ENCODE results near the gene PROB1.
A peak's percentile ranks its signal among the peaks of the same experiment; 100 is the strongest.

PROB1 gene

DNA sequence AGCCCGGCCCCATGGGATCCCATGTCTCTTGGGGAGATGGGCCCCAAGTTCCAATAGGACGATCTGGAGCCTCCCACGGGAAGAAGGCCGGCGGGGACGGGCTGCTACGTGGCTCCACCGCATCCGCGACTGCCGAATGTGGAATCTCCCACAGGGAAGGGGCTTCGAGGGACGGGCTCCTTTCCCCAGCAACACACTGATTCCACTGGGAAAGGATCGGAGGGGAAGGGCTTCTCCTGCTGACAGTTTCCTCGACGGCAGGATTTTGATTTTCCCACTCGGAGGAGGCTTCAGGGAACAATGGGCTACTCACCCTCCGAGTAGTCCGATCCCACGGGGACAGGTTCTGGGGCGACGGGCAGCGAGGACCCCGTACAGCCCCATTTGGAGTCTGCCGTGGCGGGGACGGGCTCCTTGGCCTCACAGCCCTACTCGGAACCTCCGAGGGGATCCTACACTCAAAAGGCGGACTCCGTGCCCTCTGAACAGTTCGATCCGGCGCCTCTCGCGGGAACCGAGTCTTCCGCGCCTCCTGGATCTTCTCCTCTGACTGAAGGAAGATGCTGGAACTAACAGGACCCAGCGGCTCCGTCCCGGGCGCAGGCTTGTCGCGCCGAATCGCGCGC is 1.3 kb downstream of the PROB1 start:
- no peak for DNase-seq
- POLR2A ChIA-PET, result no interaction called here
- Histone ChIP-seq H3K4me1 (ENCODE audit: control extremely low read depth in 1 of 4, control insufficient read depth in 4 of 4, insufficient read depth in 4 of 4, low read length in 3 of 4) (peaks cover 0 to 66% (median 60%) of the 10 kb centered on the region in 4 experiments), H3K9me3 (ENCODE audit: control extremely low read depth in 1 of 5, control insufficient read depth in 4 of 5, insufficient read depth in 2 of 5, low read depth in 1 of 5, low read length in 4 of 5) (no peaks in the 10 kb centered on the region), H3K4me3 (ENCODE audit: control insufficient read depth in 1 of 7, extremely low read depth in 1 of 7, insufficient read depth in 4 of 7, low read depth in 2 of 7, low read length in 6 of 7) (peak overlapping the region; percentile 47 to 81 (median 72)), H3K36me3 (ENCODE audit: control insufficient read depth in 4 of 4, insufficient read depth in 4 of 4, low read length in 3 of 4) (peaks cover 0 to 15% (median 6%) of the 10 kb centered on the region in 4 experiments), H3K27me3 (replicated peaks in 2 of 5; ENCODE audit: control insufficient read depth in 4 of 5, insufficient read depth in 5 of 5, low read length in 4 of 5) (no peaks in the 10 kb centered on the region), H3K27ac (ENCODE audit: insufficient read depth in 1 of 2, low read depth in 1 of 2, low read length in 2 of 2, poor library complexity in 1 of 2, severe bottlenecking in 2 of 2) (peak overlapping the region in 1 of 2 experiments; percentile 49)
- CTCF ChIA-PET, result interaction anchor here (0.6 to 6.0 kb wide), 7 partner anchors 9 to 936 kb away, joined by 3 to 60 read pairs (median 3); partner anchors contain the start of genes PAIP2 and SPATA24
- 6% methylated on average over 47 of the region's 49 CpGs for WGBS (ENCODE audit: insufficient coverage)

DNA sequence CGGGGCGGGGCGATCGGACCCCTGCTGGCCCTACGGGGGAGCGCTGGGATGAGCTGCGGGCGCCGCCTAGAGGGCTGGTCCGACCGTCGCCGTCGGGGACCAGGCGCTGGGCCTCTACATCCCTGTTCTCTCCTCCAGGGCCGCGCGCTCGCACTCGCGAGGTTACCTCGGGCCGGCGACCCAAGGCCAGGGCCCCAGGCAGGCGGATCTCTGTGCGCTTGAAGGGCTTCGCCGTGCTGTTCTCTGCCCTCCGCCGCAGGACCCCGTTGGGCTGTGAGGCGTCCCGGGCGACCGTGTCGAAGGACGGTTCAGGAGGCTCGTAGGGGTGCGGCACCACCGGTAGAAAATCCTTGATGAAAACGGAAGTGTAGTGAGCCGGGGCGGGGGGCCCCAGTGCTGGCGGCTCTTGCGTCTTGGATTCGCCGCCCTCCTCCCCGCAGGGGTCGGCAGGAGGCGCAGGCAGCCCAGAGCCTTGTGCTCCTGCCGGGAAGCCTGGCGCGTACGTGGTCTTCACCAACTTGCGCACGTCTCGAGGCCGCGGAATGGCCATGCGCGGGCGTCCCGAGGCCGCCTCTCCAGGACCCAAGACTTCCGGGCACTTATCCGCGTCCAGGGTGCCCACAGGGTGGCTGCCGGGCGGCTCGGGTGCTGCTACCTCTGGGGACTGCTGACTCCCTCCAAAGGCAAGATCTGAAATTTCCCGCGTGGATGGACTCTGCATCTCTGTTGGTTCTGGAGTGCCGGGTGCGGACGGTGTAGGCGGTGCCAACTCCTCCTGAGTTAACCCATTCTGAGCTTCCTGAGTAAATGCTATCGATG is 2.0 kb downstream of the PROB1 start:
- DNase-seq, result peak; percentile 91 to 93 (median 92)
- Histone ChIP-seq H3K27ac (ENCODE audit: insufficient read depth in 1 of 2, low read depth in 1 of 2, low read length in 2 of 2, poor library complexity in 1 of 2, severe bottlenecking in 2 of 2) (peak overlapping the region in 1 of 2 experiments; percentile 95), H3K4me1 (ENCODE audit: control extremely low read depth in 1 of 4, control insufficient read depth in 4 of 4, insufficient read depth in 4 of 4, low read length in 3 of 4) (peaks cover 0 to 73% (median 68%) of the 10 kb centered on the region in 4 experiments)

GRCh38 chr5:139392324-139392677 is 2.6 kb downstream of the PROB1 start:
- ChIA-PET POLR2A (interaction anchor here (1.9 kb wide), 1 partner anchor 51 kb away, joined by 6 read pairs; the partner anchor contains the start of gene PAIP2), CTCF (interaction anchor here (1.2 to 6.0 kb wide), 11 partner anchors 10 to 121 kb away, joined by 3 to 60 read pairs (median 3); partner anchors contain the start of genes PAIP2 and SPATA24)
- no peaks in the 10 kb centered on the region for H3K27me3 ChIP-seq (replicated peaks in 2 of 5; ENCODE audit: control insufficient read depth in 4 of 5, insufficient read depth in 5 of 5, low read length in 4 of 5)
- peak overlapping the region; percentile 58 to 95 for H3K27ac ChIP-seq (ENCODE audit: insufficient read depth in 1 of 2, low read depth in 1 of 2, low read length in 2 of 2, poor library complexity in 1 of 2, severe bottlenecking in 2 of 2)
- H3K36me3 ChIP-seq (ENCODE audit: control insufficient read depth in 4 of 4, insufficient read depth in 4 of 4, low read length in 3 of 4), result peaks cover 0 to 15% (median 6%) of the 10 kb centered on the region in 4 experiments
- H3K4me1 ChIP-seq (ENCODE audit: control extremely low read depth in 1 of 4, control insufficient read depth in 4 of 4, insufficient read depth in 4 of 4, low read length in 3 of 4), result peaks cover 0 to 79% (median 73%) of the 10 kb centered on the region in 4 experiments
- no peak for DNase-seq
- H3K9me3 ChIP-seq (ENCODE audit: control extremely low read depth in 1 of 5, control insufficient read depth in 4 of 5, insufficient read depth in 2 of 5, low read depth in 1 of 5, low read length in 4 of 5), result no peaks in the 10 kb centered on the region
- 0% methylated on average over 27 of the region's 36 CpGs for WGBS (ENCODE audit: insufficient coverage)
- peak overlapping the region; percentile 47 to 81 (median 72) for H3K4me3 ChIP-seq (ENCODE audit: control insufficient read depth in 1 of 7, extremely low read depth in 1 of 7, insufficient read depth in 4 of 7, low read depth in 2 of 7, low read length in 6 of 7)

More for the DNA sequence above, 2.0 kb downstream of the PROB1 start:
- H3K36me3 ChIP-seq (ENCODE audit: control insufficient read depth in 4 of 4, insufficient read depth in 4 of 4, low read length in 3 of 4), result peaks cover 0 to 15% (median 6%) of the 10 kb centered on the region in 4 experiments
- peak overlapping the region; percentile 47 to 81 (median 72) for H3K4me3 ChIP-seq (ENCODE audit: control insufficient read depth in 1 of 7, extremely low read depth in 1 of 7, insufficient read depth in 4 of 7, low read depth in 2 of 7, low read length in 6 of 7)
- H3K27me3 ChIP-seq (replicated peaks in 2 of 5; ENCODE audit: control insufficient read depth in 4 of 5, insufficient read depth in 5 of 5, low read length in 4 of 5), result no peaks in the 10 kb centered on the region
- WGBS (ENCODE audit: insufficient coverage), result under 1% methylated on average over 61 of the region's 77 CpGs
- CTCF ChIA-PET, result interaction anchor here (0.7 to 6.0 kb wide), 11 partner anchors 9 to 265 kb away, joined by 3 to 60 read pairs (median 3); partner anchors contain the start of genes PAIP2 and SPATA24
- POLR2A ChIA-PET, result interaction anchor here (0.5 to 1.9 kb wide), 2 partner anchors 10 to 51 kb away, joined by 3 to 6 read pairs; partner anchors contain the start of gene PAIP2
- H3K9me3 ChIP-seq (ENCODE audit: control extremely low read depth in 1 of 5, control insufficient read depth in 4 of 5, insufficient read depth in 2 of 5, low read depth in 1 of 5, low read length in 4 of 5), result no peaks in the 10 kb centered on the region

GRCh38 chr5:139391570-139392323 is 3.2 kb downstream of the PROB1 start:
- 30% methylated on average over 28 of the region's 33 CpGs for WGBS (ENCODE audit: insufficient coverage)
- CTCF ChIA-PET, result interaction anchor here (0.7 to 6.0 kb wide), 23 partner anchors 9 to 144 kb away, joined by 3 to 60 read pairs (median 3); partner anchors contain the start of genes DNAJC18, PAIP2, SLC23A1 and SPATA24
- H3K36me3 ChIP-seq (ENCODE audit: control insufficient read depth in 4 of 4, insufficient read depth in 4 of 4, low read length in 3 of 4), result peaks cover 0 to 14% (median 4%) of the 10 kb centered on the region in 4 experiments

GRCh38 chr5:139390639-139391569 is 4.0 kb downstream of the PROB1 start:
- DNase-seq, result no peak
- Histone ChIP-seq H3K27ac (ENCODE audit: insufficient read depth in 1 of 2, low read depth in 1 of 2, low read length in 2 of 2, poor library complexity in 1 of 2, severe bottlenecking in 2 of 2) (peak overlapping the region; percentile 62 to 95), H3K36me3 (ENCODE audit: control insufficient read depth in 4 of 4, insufficient read depth in 4 of 4, low read length in 3 of 4) (peaks cover 0 to 11% (median 1%) of the 10 kb centered on the region in 4 experiments), H3K9me3 (ENCODE audit: control extremely low read depth in 1 of 5, control insufficient read depth in 4 of 5, insufficient read depth in 2 of 5, low read depth in 1 of 5, low read length in 4 of 5) (no peaks in the 10 kb centered on the region), H3K4me3 (ENCODE audit: control insufficient read depth in 1 of 7, extremely low read depth in 1 of 7, insufficient read depth in 4 of 7, low read depth in 2 of 7, low read length in 6 of 7) (peak overlapping the region in 3 of 7 experiments; percentile 67 to 81 (median 73)), H3K27me3 (replicated peaks in 2 of 5; ENCODE audit: control insufficient read depth in 4 of 5, insufficient read depth in 5 of 5, low read length in 4 of 5) (no peaks in the 10 kb centered on the region), H3K4me1 (ENCODE audit: control extremely low read depth in 1 of 4, control insufficient read depth in 4 of 4, insufficient read depth in 4 of 4, low read length in 3 of 4) (peaks cover 3 to 87% (median 86%) of the 10 kb centered on the region in 4 experiments)
- CTCF ChIA-PET, result interaction anchor here (0.5 to 6.0 kb wide), 22 partner anchors 8 to 145 kb away, joined by 3 to 60 read pairs (median 4); partner anchors contain the start of genes DNAJC18, PAIP2, SLC23A1 and SPATA24
- 77% methylated on average over 8 of the region's 10 CpGs for WGBS (ENCODE audit: insufficient coverage)
- POLR2A ChIA-PET, result interaction anchor here (0.6 to 2.0 kb wide), 5 partner anchors 10 to 106 kb away, joined by 3 to 6 read pairs (median 5); partner anchors contain the start of gene PAIP2

More at GRCh38 chr5:139391570-139392323, 3.2 kb downstream of the PROB1 start:
- no peaks in the 10 kb centered on the region for H3K27me3 ChIP-seq (replicated peaks in 2 of 5; ENCODE audit: control insufficient read depth in 4 of 5, insufficient read depth in 5 of 5, low read length in 4 of 5)
- H3K4me1 ChIP-seq (ENCODE audit: control extremely low read depth in 1 of 4, control insufficient read depth in 4 of 4, insufficient read depth in 4 of 4, low read length in 3 of 4), result peaks cover 0 to 85% (median 79%) of the 10 kb centered on the region in 4 experiments
- H3K9me3 ChIP-seq (ENCODE audit: control extremely low read depth in 1 of 5, control insufficient read depth in 4 of 5, insufficient read depth in 2 of 5, low read depth in 1 of 5, low read length in 4 of 5), result no peaks in the 10 kb centered on the region
- H3K27ac ChIP-seq (ENCODE audit: insufficient read depth in 1 of 2, low read depth in 1 of 2, low read length in 2 of 2, poor library complexity in 1 of 2, severe bottlenecking in 2 of 2), result peak overlapping the region; percentile 58 to 95
- peak overlapping the region; percentile 47 to 81 (median 72) for H3K4me3 ChIP-seq (ENCODE audit: control insufficient read depth in 1 of 7, extremely low read depth in 1 of 7, insufficient read depth in 4 of 7, low read depth in 2 of 7, low read length in 6 of 7)
- POLR2A ChIA-PET, result interaction anchor here (0.9 to 2.0 kb wide), 3 partner anchors 22 to 50 kb away, joined by 5 to 6 read pairs (median 5); partner anchors contain the start of gene PAIP2
- no peak for DNase-seq

Measured in common myeloid progenitor, CD34-positive (primary cell).